GM18873 (cell line): Measurements from ENCODE around the gene TMEM269.

Experiments used
- ATAC-seq: cut with Tn5 transposase; IDR thresholded peaks from one replicate; pipeline ENCODE4 v1.9.1; 2021; ENCODE audit warnings: mild to moderate bottlenecking, moderate library complexity, moderate number of reproducible peaks; ENCODE audit not compliant: unreplicated experiment, low FRiP score

The TMEM269 gene

GRCh38 chr1:42784946-42785693 lies at the start of gene TMEM269:
TMEM269 (plus strand) TSS chr1:42784991; CDS start chr1:42789894, 4,903 bp downstream.
- ATAC-seq: no peak

GRCh38 chr1:42735056-42735455 lies 49.7 kb upstream of the TMEM269 start:
- ATAC-seq: no peak

- no peak for ATAC-seq
These were observed 49.2 kb upstream of the TMEM269 start for GRCh38 chr1:42735477-42736105.

- ATAC-seq: no peak
These were observed 48.6 kb upstream of the TMEM269 start for GRCh38 chr1:42736152-42736551.

- ATAC-seq: no peak
These were observed 48.1 kb upstream of the TMEM269 start for GRCh38 chr1:42736571-42737200.

GRCh38 chr1:42737257-42737656 lies 47.5 kb upstream of the TMEM269 start:
- ATAC-seq: no peak

GRCh38 chr1:42737986-42738677 lies 46.7 kb upstream of the TMEM269 start:
- ATAC-seq: no peak

- ATAC-seq: no peak
These were observed 46.0 kb upstream of the TMEM269 start for GRCh38 chr1:42738678-42739226.

GRCh38 chr1:42739753-42740700 lies 44.8 kb upstream of the TMEM269 start, which contains the start of gene CLDN19:
CLDN19 (minus strand) TSS chr1:42740236; CDS start chr1:42740063, 173 bp downstream.
- no peak for ATAC-seq

GRCh38 chr1:42740851-42741580 lies 43.8 kb upstream of the TMEM269 start:
- no peak for ATAC-seq

GRCh38 chr1:42741706-42742105 lies 43.1 kb upstream of the TMEM269 start:
- no peak for ATAC-seq

- no peak for ATAC-seq
These were observed 42.6 kb upstream of the TMEM269 start for GRCh38 chr1:42742141-42742540.

- ATAC-seq: no peak
These were observed 42.0 kb upstream of the TMEM269 start for GRCh38 chr1:42742617-42743316.

- ATAC-seq: no peak
These were observed 41.3 kb upstream of the TMEM269 start for GRCh38 chr1:42743317-42744147.

- no peak for ATAC-seq
These were observed 40.7 kb upstream of the TMEM269 start for GRCh38 chr1:42744148-42744413.

GRCh38 chr1:42745851-42746250 lies 38.9 kb upstream of the TMEM269 start:
- ATAC-seq: no peak

GRCh38 chr1:42746436-42747105 lies 38.2 kb upstream of the TMEM269 start:
- no peak for ATAC-seq
